Measurements from ENCODE around the gene ADGRG3. TPM values are rescaled to one million over a fixed set of nuclear protein-coding genes. Genes with fewer than 3 reads are reported as not detected.

Gene ADGRG3
- total and polyA plus RNA-seq, 2 of the 8 experiments (the other 6 are each of a cell fraction or from before 2014, with no cell fraction given) = 0.28 to 0.98 TPM

GRCh38 chr16:57645169-57645568 lies 22.9 kb upstream of the ADGRG3 start:
- H3K23me2 ChIP-seq (ENCODE audit: low read depth, low read length) = no peaks in the 10 kb centered on the region; the same call in 1 of the 2 replicates
- no peak overlapping the region for H2BK5ac ChIP-seq (ENCODE audit: low read depth, low read length)
- no peak overlapping the region for H3K23ac ChIP-seq (ENCODE audit: insufficient read length)
- H2BK15ac ChIP-seq (ENCODE audit: low read length) = no peak overlapping the region
- no peak overlapping the region; the same call in 1 of the 2 replicates for H3K18ac ChIP-seq (ENCODE audit: extremely low read depth, low read length)
- ChIA-PET POLR2A (ENCODE audit: partially characterized antibody) (interaction anchor here (1.0 to 1.9 kb wide), 2 partner anchors 15 to 18 kb away, joined by 3 to 6 read pairs; partner anchors contain the start of gene ADGRG1), CTCF (ENCODE audit: partially characterized antibody) (interaction anchor here (0.5 to 6.6 kb wide), 18 partner anchors 10 to 286 kb away, joined by 3 to 122 read pairs (median 6); partner anchors contain the start of genes ADGRG1 and ADGRG3)
- H3K9me3 ChIP-seq (ENCODE audit: insufficient read depth in 2 of 2, low read depth in 1 of 2, low read length in 1 of 2) = no peaks in the 10 kb centered on the region; a peak in 2 of 4 replicates
- WGBS, 2 experiments (ENCODE audit: extremely low coverage in 1 of 2, insufficient coverage in 1 of 2, insufficient read length in 1 of 2, insufficient replicate concordance in 2 of 2, low coverage in 1 of 2, low lambda C conversion rate in 2 of 2, missing lambda C conversion rate in 1 of 2) = 90% methylated on average over 5 of the region's 10 CpGs; no CpG with 5 or more reads in 1 of the 2 experiments
- H4K91ac ChIP-seq (replicated peaks; ENCODE audit: insufficient read length, low read length) = no peak overlapping the region
- no peak overlapping the region for H3K27ac ChIP-seq (ENCODE audit: low read depth, low read length)
- H3K56ac ChIP-seq (replicated peaks; ENCODE audit: insufficient read length, low read depth, low read length) = no peak overlapping the region
- no peaks in the 10 kb centered on the region; a peak in 3 of 7 replicates for H3K4me1 ChIP-seq (replicated peaks in 1 of 4; ENCODE audit: control insufficient read depth in 3 of 4, insufficient read depth in 4 of 4, low read length in 3 of 4)
- no peak overlapping the region for H4K5ac ChIP-seq (ENCODE audit: insufficient read length, low read depth, low read length)
- H3K4me2 ChIP-seq (ENCODE audit: insufficient read depth in 1 of 2, low read depth in 2 of 2, low read length in 2 of 2) = no peak overlapping the region
- H2AFZ ChIP-seq (ENCODE audit: low read length) = no peak overlapping the region
- no peak overlapping the region for H2BK12ac ChIP-seq (ENCODE audit: low read depth, low read length)
- H3K36me3 ChIP-seq (ENCODE audit: control insufficient read depth in 2 of 4, insufficient read depth in 4 of 4, low read length in 3 of 4) = no peaks in the 10 kb centered on the region; a peak in 1 of 8 replicates
- DNase-seq (ENCODE audit: low read depth in 1 of 2, low spot score in 2 of 2) (no peak), FAIRE-seq (no peak)
- no peak overlapping the region for H3K9ac ChIP-seq (replicated peaks in 1 of 4; ENCODE audit: extremely low read depth in 1 of 4, low read depth in 3 of 4, low read length in 3 of 4)
- no peak overlapping the region for H2BK120ac ChIP-seq (replicated peaks; ENCODE audit: low read depth, low read length)
- no peak overlapping the region for H3K14ac ChIP-seq (ENCODE audit: insufficient read length)
- H3K4ac ChIP-seq (replicated peaks; ENCODE audit: insufficient read length, low read depth, low read length) = no peak overlapping the region
- H3K79me1 ChIP-seq (ENCODE audit: low read depth, low read length) = no peaks in the 10 kb centered on the region; the same call in 1 of the 2 replicates
- H4K8ac ChIP-seq (ENCODE audit: extremely low read depth, insufficient read depth, low read length) = no peak overlapping the region; the same call in 1 of the 2 replicates
- H3K79me2 ChIP-seq (ENCODE audit: control insufficient read depth in 1 of 2, insufficient read depth in 2 of 2, low read length in 2 of 2) = no peaks in the 10 kb centered on the region
- peaks cover 0 to 4% (median under 1%) of the 10 kb centered on the region in 4 experiments; a peak in 2 of 7 replicates for H3K27me3 ChIP-seq (replicated peaks in 1 of 4; ENCODE audit: control insufficient read depth in 3 of 4, extremely low read depth in 1 of 4, insufficient read depth in 3 of 4, low read length in 3 of 4)
- H3K4me3 ChIP-seq (ENCODE audit: extremely low read depth in 1 of 4, insufficient read depth in 2 of 4, low read depth in 3 of 4, low read length in 4 of 4) = no peak overlapping the region
- H2BK20ac ChIP-seq (ENCODE audit: low read length) = no peak overlapping the region
- peaks cover 0 to 9% of the 10 kb centered on the region in 2 experiments for H4K20me1 ChIP-seq (replicated peaks in 1 of 2; ENCODE audit: control insufficient read depth in 1 of 2, insufficient read depth in 2 of 2, low read length in 2 of 2)
- H2AK5ac ChIP-seq (ENCODE audit: low read depth, low read length) = no peak overlapping the region
- TF ChIP-seq SAP30 (IDR thresholded peaks at IDR 0.05; ENCODE audit: insufficient read depth, insufficient replicate concordance, low read length) (no peak), POLR2AphosphoS5 (IDR thresholded peaks at IDR 0.05; ENCODE audit: low read depth, low read length) (no peak), CBX5 (IDR thresholded peaks at IDR 0.05; ENCODE audit: low read depth, low read length) (no peak), CHD2 (IDR thresholded peaks at IDR 0.05; ENCODE audit: low read length) (no peak), FOSL1 (IDR thresholded peaks at IDR 0.05; ENCODE audit: insufficient read depth, low read depth, low read length) (no peak), TCF12 (IDR thresholded peaks at IDR 0.05; ENCODE audit: low read depth, low read length) (no peak), PHF8 (conservative IDR thresholded peaks at IDR 0.05; ENCODE audit: low read depth, low read length) (no peak), MAX (IDR thresholded peaks at IDR 0.05) (no peak), SIN3A (conservative IDR thresholded peaks at IDR 0.05 in 1 of 2, IDR thresholded peaks at IDR 0.05 in 1 of 2; ENCODE audit: low read depth in 1 of 2, low read length in 2 of 2) (no peak), JUND (IDR thresholded peaks at IDR 0.05; ENCODE audit: low read length) (no peak), TAF1 (IDR thresholded peaks at IDR 0.05; ENCODE audit: low read depth, low read length) (no peak), CTBP2 (IDR thresholded peaks at IDR 0.05; ENCODE audit: borderline replicate concordance, insufficient read depth, insufficient read length, low read length) (no peak), POU5F1 (IDR thresholded peaks at IDR 0.05; ENCODE audit: low read depth, low read length) (no peak)
